H4 (cell line): Measurements from ENCODE around the gene PROCA1. TPM values are rescaled to one million over a fixed set of nuclear protein-coding genes. Genes with fewer than 3 reads are reported as not detected.
"Not testable (repeated sequence)": the region's sequence is repeated elsewhere in the genome, so short reads cannot be mapped to it uniquely, and the experiment has no call there.

Experiments
- DNase-seq: peaks from one replicate; pipeline ENCODE4 v3.0.0-alpha.2; 2015; ENCODE audit warnings: low spot score
- total RNA-seq: library from RNA; depleted of rRNA; stranded (reverse); fragments of >200 nt; shearing (Covaris generic); gene quantifications from 2 replicates; pipeline ENCODE4 v1.2.3, GENCODE V29; 2014

PROCA1 gene
- total RNA-seq, 1 experiment from 2014 or later, result not detected

DNA sequence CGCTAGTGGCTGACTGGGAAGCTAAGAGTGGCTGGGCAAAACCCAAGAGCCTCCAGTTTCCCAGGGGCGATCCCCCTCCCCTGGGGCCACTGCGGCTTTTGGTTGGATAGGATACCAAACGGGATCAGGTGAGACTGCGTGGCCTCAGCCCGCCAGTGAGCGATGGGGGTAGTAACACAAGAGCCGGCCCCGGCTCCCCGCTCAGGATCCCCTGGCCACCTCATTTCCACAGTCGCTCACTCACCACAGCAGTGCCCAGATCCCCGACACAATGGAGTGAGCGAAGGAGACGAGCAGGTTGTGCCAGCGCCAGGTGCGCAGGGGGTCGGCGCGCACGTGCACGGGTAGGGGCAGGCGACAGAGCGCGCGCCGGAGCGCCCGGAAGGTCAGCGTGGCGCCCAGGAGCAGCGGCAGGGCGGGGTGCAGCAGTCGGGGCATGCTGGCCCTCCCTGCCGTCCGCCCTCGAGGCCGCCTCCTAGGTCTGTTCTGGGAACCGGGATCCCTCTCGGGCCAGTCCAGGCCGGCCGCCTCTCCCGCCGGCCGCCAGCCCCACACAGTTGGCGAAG is 14.1 kb upstream of the PROCA1 start:
- peak; percentile 64 for DNase-seq

DNA sequence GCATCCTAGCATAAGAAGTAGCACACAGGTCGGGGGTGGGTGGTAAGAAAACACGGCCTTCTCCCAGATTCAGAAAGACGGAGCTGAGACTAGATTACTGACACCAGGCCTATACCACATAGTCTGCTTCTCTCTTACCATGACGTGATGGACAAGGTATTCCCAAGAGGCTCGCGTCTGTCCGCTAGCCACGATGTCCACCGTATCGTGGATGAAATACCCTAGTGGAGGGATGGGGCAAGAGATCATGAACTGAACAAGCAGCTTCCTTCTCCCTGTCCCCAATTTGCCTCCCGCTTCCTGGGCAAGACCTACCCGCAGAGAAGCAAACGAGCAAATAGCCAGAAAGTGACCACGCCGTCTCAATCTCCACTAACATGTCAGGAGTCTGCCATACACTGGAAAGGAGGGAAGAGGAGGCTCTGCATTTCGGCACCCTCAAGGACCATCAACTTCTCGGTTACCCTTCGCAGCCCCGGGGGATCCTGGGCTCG is 13.5 kb upstream of the PROCA1 start:
- DNase-seq, result peak; percentile 67

DNA sequence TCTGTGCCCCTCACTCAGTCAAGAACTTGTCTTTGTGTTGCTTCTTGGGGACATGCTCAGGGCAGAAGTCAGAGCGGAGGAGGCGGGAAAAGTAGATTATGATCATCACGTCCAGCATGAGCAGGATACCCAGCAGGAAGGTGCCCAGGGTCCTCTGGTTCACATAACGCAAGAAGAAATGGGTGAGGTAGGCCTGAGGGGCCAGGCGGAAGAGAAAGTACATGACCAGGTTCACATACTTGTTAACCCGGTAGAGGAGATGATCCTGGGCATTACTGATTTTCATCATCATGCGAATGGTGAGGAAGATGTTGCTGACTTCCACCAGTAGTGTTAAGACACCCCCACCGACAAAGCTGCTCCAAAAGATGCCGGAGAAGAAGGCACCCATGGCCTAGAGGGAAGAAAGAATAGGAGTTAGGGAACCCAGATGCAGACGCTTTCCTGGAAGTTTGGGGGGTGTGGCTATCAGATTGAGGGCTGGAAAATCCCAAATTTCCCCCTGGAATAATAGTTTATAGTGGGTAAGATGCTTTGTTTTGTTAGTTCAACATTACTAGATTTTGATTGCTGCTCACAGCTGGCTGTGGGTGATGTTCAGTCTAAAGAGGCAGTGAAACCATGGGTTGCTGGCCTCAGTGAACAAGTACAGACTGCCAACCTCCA is 12.9 kb upstream of the PROCA1 start:
- no peak for DNase-seq

DNA sequence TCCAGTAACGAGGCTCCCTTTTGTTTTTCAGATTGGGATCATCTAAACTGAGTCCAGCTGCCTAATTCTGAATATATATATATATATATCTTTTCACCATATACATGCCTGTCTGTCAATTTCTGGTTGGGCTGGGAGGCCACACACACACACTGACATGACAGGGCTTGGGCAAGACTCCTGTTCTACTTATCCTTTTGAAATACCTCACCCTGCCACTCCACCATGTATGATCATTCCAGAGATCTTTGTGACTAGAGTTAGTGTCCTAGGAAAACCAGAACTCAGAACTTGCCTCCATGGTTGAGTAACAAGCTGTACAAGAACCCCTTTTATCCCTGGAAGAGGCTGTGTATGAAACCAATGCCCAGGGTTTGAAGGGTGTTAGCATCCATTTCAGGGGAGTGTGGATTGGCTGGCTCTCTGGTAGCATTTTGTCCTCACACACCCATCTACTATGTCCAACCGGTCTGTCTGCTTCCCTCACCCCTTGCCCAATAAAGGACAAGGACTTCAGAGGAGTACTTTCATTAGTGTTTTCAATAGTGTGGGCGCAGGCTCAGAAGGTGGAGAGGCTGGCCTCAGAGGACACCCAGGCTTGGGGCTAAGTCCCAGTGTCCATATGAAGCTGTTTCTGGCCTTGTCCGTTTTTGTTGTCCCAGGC is 12.3 kb upstream of the PROCA1 start:
- not testable (repeated sequence) for DNase-seq

DNA sequence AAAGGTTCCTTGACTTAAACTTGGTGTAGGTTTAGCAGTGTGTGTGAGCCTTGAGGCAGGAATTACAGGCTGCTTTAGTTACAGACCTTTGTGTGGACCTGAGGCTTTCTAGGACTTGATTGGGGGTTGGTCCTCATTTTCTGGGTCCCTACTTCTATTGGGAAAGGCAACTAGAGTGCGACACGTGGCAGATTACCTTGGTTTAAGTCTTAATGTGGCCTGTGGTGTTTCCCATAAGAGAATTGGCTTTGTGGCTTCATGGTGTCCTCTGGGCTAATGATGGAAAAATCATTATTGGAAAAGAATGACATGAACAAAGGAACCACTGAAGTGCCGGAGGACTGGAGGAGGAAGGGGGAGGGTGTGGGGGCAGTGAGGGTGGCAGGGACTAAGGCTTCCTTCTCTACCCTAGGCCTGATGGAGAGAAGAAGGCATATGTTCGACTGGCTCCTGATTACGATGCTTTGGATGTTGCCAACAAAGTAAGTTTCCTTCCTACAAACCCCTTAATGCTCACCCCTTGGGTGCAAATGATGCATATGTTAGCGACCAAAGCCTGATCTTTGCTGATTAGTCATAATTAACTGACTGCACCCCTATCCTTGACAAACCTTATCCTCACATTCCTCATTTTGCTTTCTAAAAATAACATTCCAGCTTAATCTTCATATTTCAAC is 11.6 kb upstream of the PROCA1 start:
- DNase-seq, result no peak

DNA sequence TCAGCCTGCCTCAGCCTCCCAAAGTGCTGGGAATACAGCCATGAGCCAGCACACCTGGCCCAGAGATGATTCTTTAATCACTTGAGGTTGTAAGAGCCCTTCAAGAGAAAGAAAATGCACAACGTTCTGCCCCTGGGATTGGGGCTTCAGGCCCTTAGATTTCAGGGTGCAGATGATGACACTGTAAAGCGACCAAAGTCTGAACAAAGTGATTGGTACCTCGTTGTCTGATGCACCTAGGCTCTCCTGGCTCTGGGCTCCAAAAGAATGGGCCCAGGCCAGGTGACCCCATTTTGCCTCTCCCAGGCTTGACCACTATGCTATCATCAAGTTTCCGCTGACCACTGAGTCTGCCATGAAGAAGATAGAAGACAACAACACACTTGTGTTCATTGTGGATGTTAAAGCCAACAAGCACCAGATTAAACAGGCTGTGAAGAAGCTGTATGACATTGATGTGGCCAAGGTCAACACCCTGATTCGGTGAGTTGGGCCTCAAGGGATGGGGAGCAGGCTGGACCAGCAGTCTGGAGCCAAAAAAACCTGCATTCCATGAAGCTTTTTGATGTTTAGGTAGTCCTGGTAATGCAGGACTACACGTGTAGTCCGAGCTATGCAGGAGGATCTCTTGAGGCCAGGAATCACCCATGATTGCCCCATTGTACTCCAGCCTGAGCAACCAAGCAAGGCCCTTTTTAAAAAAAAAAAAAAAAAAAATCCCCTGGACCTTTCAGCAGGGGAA is 10.9 kb upstream of the PROCA1 start:
- DNase-seq, result no peak

DNA sequence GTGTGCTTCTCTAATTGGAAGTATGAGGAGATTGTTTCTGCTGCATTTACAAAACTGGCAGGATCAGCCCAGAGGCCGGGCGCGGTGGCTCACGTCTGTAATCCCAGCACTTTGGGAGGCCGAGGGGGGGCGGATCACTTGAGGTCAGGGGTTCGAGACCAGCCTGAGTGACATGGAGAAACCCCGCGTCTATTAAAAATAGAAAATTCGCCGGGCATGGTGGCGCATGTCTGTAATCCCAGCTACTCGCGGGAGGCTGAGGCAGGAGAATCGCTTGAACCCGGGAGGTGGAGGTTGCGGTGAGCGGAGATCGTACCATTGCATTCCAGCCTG is 9.3 kb upstream of the PROCA1 start:
- not testable (repeated sequence) for DNase-seq

DNA sequence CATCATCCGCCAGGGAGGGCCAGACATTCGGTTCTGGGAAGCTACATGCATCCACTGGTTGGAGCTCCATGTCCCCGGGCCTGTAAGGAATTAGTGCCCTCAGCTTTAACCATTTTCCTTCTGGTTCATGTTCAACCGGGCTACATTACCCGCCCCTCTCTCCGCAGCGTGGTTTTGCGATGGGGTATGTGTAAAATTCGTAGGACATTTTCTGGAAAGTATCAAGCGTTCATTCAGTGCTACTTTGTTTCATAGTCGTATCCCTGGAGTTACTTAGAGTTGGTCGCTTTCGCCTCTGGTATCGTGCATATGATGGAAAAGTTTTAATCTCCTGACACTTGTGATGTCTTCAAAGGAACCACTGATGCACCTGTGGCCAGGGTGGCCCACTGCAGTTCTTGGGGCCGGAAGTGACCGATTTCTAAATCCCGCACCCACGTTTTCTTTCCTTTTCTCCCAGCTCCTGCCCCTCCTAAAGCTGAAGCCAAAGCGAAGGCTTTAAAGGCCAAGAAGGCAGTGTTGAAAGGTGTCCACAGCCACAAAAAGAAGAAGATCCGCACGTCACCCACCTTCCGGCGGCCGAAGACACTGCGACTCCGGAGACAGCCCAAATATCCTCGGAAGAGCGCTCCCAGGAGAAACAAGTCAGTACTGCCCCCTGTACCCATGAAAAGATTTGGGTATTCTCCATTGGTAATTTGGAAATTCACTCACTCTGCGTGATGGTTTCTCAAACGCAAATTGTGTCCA is 8.7 kb upstream of the PROCA1 start:
- DNase-seq, result no peak

DNA sequence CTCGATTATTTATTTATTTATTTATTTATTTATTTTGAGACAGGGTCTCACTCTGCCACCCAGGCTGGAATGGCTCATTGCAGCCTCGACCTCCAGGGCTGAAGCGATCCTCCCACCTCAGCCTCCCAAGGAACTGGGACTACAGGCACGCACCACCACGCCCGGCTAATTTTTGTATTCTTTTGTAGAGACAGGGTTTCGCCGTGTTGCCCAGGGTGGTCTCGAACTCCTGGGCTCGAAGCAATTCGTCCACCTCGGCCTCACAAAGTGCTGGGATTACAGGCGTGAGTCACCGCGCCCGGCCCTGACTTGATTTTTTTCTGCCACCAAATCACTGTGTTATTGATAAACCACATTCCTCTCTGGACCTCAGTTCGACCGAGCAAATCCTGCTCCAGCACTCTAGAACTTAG is 7.3 kb upstream of the PROCA1 start:
- DNase-seq, result no peak

DNA sequence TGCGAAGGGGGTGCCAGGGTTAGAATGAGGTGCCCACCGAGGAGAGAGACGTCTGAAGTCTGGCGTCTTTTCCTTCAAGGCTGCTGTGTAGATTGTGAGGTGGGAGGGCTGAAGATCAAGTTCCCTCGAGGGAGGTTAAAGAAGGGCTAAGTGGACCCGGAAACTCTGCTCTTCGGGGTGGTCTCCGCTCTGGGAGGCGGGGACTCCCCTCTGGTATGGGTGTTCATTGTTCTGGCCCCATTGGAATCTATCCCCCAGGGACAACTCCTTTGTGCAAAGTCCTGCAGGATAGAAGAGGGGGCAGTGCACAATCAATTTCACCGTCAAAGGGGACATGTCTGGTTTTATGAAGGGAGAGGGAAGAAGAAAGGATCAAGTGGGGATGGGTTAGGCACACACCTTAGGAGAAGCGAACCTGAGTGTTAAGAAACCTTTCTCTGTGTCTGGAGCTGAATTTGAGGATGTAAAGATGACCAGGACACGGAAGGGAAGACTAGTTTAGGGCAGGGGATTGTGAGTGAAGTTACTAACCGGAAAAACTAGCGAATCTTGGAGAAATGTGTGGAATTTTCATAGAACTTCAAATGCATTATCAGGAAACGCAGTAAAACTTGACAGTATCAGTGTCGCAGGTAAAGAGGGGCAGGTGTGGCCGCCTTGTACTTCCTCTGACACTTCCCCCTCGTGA is 6.8 kb upstream of the PROCA1 start:
- DNase-seq, result no peak

DNA sequence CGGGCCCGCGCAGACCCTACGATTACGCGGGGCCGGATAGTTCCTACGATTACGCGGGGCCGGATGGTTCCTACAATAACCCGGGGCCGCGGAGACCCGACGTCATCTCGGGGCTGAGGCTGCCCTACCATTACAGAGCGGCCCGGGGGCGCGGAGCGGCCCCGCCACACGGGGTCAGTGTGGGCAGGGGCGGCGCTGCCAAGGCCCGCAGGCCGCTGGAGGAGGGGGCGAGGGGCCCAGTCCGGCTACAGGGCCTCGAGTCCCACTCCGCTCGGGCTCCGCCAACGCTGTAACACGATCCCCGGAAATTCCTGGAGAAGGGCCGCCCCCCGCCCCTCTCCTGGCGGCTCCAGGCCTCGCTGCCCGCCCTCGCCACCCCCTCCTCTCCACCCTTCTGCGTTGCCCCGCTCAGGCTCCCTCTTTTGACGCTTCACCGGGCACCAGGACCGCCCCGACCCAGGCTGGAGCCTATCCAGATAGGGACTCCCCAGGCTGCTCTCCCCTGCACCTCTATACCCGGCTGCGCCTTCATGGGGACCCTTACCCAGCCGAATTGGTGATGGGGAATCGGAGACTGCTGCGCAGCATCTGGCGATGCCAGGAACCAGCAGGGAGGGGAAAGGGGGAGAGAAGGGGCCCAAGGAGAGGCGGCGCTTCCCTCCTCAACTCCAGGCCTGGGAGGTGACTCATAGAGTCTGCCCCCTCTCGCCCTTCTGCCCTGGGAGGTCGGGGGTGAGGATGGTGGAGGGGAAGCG is 6.1 kb upstream of the PROCA1 start, which contains the start of gene RAB34:
RAB34 (minus strand) TSS at position 291 of the 755 bp plus-strand sequence. CDS start 602 bp downstream, outside the sequence.
- DNase-seq, result peak; percentile 85

DNA sequence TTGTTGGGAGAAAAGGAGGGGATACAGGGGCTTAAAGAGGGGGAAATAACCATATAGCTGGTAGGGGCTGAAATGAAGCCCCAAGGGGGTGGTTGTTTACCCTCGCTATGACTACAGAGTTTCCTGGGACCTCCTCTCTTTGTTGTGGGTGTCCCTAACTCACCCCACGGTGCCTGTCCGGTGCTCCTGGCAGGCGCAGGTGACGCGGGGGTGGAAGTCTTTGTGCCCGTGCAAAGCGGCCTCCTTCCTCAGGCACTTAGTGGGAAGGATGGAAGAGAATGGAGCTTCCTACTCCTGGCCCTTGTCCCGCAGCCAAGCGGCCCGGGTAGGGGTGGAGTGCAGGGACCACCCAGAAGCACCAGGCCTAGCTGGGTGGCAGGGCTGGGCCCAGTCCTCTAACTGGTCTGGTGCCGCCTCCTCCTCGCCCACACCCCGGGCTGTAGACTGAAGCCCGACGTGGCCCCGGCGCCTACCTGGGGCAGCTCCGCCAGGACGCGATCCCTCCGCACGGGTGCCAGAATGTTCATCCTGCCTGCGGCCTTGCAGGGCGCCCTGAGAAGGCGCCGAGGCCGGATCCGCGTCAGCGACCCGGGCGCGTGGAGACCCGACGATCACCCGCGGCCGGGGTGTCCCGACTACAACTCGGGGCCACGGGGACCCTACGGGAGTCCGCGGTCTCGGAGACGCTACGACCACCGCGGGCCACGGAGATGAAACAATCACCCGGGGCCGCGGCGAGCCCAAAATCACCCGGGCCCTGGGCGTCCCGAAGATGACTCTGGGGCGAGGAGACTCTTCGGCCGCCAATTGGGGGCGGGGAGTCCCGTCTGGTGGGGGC is 5.3 kb upstream of the PROCA1 start:
- DNase-seq, result no peak

DNA sequence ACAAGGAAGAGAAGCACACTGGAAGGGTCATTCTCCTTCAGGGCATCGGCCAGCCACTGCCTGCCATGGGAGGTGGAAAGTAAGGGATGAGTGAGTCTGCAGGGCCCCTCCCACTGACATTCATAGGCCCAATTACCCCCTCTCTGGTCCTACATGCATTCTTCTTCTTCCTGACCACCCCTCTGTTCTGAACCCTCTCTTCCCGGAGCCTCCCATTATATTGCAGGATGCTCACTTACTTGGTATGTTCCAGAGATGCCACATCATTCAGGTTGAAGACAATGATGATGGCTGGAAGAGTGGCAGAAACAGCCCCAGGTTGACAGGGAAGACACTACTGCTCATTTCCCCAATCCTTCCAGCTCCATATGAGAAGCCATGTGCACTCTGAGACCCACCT is 3.5 kb upstream of the PROCA1 start:
- no peak for DNase-seq

DNA sequence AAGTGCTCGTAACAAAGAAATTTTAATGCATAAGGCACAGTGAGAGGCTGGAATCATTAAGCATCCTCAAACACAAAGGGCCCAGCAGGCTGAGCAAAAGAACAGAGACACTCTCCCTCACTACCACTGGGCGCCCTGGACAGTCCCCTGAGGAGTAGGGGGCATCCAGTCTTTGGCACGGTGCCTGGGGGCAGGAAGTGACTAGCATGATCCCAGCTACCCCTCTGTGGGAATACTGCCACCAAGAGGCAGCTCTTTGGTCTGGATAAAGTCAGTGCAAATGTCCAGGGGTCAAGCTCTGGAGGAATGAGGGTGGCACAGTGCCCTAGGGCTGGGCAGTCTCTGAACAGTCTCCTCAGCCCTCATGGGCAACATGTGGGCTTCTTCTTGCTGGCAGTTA is 2.6 kb upstream of the PROCA1 start:
- no peak for DNase-seq

DNA sequence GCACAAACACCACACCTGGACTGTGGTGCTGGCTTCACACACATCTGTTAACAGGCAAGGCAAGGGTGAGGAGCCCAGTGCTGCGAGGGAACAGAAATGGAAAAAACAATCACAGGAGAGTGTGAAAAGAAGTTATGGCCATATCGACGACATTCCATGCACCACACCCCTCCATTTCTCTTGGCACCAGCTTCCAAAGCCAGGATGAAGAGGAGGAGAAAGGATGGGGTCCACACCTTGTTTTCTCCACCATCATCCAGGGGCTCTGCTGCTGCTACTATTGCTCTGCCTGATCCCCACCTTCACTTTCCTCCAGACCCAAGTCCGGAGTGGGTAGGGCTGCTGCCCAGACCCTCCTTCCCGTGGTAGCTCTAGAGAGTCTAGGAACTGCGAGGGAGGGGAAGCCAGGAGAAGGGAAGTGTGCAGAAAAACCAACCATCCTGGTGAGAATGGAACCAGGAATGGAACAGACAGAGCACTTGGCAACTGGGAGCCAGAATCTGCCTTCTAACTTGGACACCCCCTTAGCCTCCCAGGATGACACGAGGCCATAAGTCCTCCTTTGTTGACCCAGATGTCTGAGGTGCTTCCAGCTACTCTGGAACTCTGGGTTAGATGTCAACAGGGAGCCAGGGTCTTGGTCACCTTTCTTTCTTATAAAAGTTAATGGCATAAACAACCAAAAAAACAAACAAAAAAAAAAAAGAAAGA is 1.2 kb upstream of the PROCA1 start:
- no peak for DNase-seq

DNA sequence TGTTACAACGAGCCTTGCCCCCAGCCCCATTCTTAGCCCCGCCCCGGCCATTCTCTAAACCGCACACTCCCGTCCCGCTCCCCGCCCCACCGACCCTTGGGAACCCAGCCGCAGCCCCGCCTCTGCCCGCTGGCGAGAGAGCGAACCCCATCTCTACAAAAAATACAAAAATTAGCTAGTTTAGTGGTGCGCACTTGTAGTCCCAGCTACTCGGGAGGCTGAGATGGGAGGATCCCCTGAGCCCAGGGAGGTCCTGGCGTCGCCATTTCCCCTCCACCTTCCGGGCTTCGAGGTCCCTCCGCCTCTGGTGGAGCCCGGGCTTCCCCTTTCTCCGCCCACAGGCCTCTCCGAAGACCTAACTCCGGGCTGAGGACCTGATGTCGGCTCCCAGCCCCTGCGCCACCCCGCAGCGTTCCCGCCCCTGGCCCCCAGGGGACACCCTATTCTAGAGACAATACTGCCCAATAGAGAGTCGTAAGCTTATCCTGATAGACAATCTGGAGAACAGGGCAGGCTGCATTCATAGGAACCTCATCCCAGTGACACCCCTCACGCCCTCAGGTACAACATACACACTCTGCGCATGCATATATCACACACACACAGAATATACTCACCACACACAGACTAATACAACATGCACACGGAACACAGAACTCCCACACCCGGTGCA is 480 bp upstream of the PROCA1 start:
- no peak for DNase-seq

DNA sequence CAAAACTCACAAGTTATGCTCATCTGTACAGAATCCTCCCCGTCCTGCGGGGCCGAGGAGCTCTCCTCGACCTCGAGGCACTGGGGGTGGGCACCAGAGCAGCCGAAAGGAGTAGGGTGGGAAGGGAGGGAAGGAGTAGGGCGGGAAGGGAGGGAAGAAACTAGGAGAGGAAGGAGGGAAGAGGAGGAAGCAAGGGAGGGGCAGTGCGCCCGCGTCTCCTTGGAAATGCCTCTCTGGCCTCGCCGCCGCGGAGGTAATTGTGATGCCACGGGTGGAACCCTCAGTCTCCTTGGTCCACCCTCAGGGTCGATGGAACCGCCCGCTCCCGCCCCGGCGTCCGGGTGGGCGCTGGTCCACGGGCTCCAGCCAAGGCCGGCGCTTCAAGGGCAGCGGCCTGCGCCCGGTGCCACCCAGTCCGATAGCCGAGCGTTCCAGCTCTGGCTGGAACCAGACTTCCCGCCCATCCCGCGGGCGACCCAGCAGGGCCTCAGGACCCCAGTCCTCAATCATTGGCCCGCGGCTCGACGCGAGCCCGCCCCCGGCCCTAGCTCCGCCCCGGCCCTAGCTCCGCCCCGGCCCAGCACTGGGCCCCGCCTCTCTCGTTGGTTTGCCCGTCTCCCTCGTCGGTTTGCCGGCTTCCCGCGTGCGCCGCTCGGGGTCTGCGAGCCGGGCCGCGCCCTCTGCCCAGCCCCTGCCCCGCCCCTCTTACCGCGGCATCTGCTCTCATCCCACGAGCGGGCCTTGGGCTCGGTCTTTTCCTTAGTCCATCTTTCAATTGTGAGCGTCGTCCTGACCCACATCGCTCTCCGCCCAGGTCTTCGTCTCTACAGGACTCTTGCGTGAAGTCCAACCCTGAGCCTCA is 596 bp downstream of the PROCA1 start:
- DNase-seq, result peak; percentile 50
